H1 (cell line): ENCODE data around the gene MAP3K1. TPM values are rescaled to one million over a fixed set of nuclear protein-coding genes. Genes with fewer than 3 reads are reported as not detected.

Experiments
- BRCA1 ChIP-seq: IDR thresholded peaks from 2 replicates; pipeline ENCODE4 v1.6.1; 2012; ENCODE audit warnings: low read depth, low read length, improper control_type of control experiment
- EZH2 ChIP-seq: fragments of 200-600 bp; sonication (generic); IDR thresholded peaks from 2 replicates; pipeline ENCODE4 v1.7.1; 2012; ENCODE audit warnings: low read depth, mild to moderate bottlenecking, moderate library complexity, low read length, inconsistent platforms; ENCODE audit not compliant: severe bottlenecking
- KDM5A ChIP-seq: fragments of 200-600 bp; IDR thresholded peaks from 2 replicates; pipeline ENCODE4 v1.7.1; 2012; ENCODE audit warnings: mild to moderate bottlenecking, low read length, inconsistent platforms, mixed read lengths
- POU5F1 ChIP-seq: IDR thresholded peaks from 2 replicates; pipeline ENCODE4 v1.6.1; 2011; ENCODE audit warnings: low read depth, mild to moderate bottlenecking, low read length, moderate library complexity
- RAD21 ChIP-seq, 2 experiments: IDR thresholded peaks in 1 of 2; conservative IDR thresholded peaks in 1 of 2; 2 replicates each; pipeline ENCODE4 v1.6.1; 2011; ENCODE audit warnings: low read depth in 2 of 2, low read length in 2 of 2, improper control_type of control experiment in 1 of 2, inconsistent platforms in 1 of 2, mild to moderate bottlenecking in 1 of 2, moderate library complexity in 1 of 2
- RFX5 ChIP-seq: IDR thresholded peaks from 2 replicates; pipeline ENCODE4 v1.6.1; 2011; ENCODE audit warnings: low read depth, low read length, improper control_type of control experiment, borderline replicate concordance
- SIN3A ChIP-seq, 2 experiments: IDR thresholded peaks in 1 of 2; conservative IDR thresholded peaks in 1 of 2; 2 replicates each; pipeline ENCODE4 v1.6.1; 2011 to 2012; ENCODE audit warnings: low read length in 2 of 2, improper control_type of control experiment in 1 of 2, low read depth in 1 of 2, mild to moderate bottlenecking in 1 of 2
- SP4 ChIP-seq: IDR thresholded peaks from 2 replicates; pipeline ENCODE4 v1.6.1; 2012; ENCODE audit warnings: low read length, inconsistent platforms
- TAF1 ChIP-seq: IDR thresholded peaks from 2 replicates; pipeline ENCODE4 v1.6.1; 2011; ENCODE audit warnings: mild to moderate bottlenecking, low read depth, low read length
- TCF12 ChIP-seq: IDR thresholded peaks from 2 replicates; pipeline ENCODE4 v1.6.1; 2011; ENCODE audit warnings: low read depth, mild to moderate bottlenecking, low read length
- polyA plus RNA-seq, 7 experiments: library from polyadenylated mRNA; depleted of rRNA in 3 of 7; stranded (reverse) in 5 of 7; unstranded in 2 of 7; fragments of >200 nt in 5 of 7; fragments of 200-250 nt in 2 of 7; gene quantifications; 1 replicate in 5 of 7; 2 replicates in 1 of 7; 4 replicates in 1 of 7; pipeline versions ENCODE4 v1.2.1 to v1.2.3, GENCODE V29; 2011 to 2013; ENCODE audit warnings: missing spikeins in 2 of 7, mixed read lengths in 2 of 7
- total RNA-seq: library from RNA; stranded (reverse); fragmentation: NEBNext Ultra II Directional; extraction: Animal tissue kit (Norgen Biotek cat#: 25700); gene quantifications from 2 replicates; pipeline ENCODE4 v1.2.1, GENCODE V29; 2021
- TF ChIP-seq, protein P1 (sequence below): fragments of 300-600 bp; sonication (generic); IDR thresholded peaks from 2 replicates; pipeline ENCODE4 v1.7.1; 2012; ENCODE audit warnings: low read length, moderate library complexity, mild to moderate bottlenecking, inconsistent platforms; ENCODE audit not compliant: insufficient replicate concordance

MAP3K1 gene
- total and polyA plus RNA-seq, 2 of the 8 experiments (the other 6 are each of a cell fraction or from before 2014, with no cell fraction given), result 3.9 to 11.8 TPM

DNA sequence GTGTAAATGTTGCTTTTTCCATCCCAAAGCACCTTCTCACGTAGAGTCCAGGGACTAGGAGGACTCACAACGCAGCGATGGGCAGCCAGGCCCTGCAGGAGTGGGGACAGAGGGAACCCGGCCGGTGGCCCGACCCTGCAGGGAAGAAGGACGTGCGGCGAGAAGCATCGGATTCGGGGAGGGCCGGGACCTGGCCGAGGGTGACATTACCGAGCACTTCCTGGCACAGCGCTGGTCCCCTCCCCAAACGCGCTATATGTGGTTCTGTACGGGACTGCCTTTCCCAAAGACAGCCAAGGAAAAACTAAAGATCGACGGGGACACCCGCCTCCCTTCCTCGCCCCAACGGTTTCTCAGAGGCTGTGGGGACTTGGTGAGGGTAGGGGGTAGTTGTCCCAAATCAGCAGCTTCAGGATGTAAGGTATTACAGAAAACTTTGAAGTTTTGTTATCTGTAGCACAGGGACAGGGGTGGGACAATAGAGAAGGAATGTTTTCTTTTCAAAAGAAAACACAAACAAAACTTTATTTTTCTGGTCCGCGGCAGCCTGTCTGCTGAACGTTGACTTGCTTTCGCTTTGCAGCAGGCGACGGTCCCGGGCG lies 887 bp upstream of the MAP3K1 start (continued):
- TF ChIP-seq, protein P1, sequence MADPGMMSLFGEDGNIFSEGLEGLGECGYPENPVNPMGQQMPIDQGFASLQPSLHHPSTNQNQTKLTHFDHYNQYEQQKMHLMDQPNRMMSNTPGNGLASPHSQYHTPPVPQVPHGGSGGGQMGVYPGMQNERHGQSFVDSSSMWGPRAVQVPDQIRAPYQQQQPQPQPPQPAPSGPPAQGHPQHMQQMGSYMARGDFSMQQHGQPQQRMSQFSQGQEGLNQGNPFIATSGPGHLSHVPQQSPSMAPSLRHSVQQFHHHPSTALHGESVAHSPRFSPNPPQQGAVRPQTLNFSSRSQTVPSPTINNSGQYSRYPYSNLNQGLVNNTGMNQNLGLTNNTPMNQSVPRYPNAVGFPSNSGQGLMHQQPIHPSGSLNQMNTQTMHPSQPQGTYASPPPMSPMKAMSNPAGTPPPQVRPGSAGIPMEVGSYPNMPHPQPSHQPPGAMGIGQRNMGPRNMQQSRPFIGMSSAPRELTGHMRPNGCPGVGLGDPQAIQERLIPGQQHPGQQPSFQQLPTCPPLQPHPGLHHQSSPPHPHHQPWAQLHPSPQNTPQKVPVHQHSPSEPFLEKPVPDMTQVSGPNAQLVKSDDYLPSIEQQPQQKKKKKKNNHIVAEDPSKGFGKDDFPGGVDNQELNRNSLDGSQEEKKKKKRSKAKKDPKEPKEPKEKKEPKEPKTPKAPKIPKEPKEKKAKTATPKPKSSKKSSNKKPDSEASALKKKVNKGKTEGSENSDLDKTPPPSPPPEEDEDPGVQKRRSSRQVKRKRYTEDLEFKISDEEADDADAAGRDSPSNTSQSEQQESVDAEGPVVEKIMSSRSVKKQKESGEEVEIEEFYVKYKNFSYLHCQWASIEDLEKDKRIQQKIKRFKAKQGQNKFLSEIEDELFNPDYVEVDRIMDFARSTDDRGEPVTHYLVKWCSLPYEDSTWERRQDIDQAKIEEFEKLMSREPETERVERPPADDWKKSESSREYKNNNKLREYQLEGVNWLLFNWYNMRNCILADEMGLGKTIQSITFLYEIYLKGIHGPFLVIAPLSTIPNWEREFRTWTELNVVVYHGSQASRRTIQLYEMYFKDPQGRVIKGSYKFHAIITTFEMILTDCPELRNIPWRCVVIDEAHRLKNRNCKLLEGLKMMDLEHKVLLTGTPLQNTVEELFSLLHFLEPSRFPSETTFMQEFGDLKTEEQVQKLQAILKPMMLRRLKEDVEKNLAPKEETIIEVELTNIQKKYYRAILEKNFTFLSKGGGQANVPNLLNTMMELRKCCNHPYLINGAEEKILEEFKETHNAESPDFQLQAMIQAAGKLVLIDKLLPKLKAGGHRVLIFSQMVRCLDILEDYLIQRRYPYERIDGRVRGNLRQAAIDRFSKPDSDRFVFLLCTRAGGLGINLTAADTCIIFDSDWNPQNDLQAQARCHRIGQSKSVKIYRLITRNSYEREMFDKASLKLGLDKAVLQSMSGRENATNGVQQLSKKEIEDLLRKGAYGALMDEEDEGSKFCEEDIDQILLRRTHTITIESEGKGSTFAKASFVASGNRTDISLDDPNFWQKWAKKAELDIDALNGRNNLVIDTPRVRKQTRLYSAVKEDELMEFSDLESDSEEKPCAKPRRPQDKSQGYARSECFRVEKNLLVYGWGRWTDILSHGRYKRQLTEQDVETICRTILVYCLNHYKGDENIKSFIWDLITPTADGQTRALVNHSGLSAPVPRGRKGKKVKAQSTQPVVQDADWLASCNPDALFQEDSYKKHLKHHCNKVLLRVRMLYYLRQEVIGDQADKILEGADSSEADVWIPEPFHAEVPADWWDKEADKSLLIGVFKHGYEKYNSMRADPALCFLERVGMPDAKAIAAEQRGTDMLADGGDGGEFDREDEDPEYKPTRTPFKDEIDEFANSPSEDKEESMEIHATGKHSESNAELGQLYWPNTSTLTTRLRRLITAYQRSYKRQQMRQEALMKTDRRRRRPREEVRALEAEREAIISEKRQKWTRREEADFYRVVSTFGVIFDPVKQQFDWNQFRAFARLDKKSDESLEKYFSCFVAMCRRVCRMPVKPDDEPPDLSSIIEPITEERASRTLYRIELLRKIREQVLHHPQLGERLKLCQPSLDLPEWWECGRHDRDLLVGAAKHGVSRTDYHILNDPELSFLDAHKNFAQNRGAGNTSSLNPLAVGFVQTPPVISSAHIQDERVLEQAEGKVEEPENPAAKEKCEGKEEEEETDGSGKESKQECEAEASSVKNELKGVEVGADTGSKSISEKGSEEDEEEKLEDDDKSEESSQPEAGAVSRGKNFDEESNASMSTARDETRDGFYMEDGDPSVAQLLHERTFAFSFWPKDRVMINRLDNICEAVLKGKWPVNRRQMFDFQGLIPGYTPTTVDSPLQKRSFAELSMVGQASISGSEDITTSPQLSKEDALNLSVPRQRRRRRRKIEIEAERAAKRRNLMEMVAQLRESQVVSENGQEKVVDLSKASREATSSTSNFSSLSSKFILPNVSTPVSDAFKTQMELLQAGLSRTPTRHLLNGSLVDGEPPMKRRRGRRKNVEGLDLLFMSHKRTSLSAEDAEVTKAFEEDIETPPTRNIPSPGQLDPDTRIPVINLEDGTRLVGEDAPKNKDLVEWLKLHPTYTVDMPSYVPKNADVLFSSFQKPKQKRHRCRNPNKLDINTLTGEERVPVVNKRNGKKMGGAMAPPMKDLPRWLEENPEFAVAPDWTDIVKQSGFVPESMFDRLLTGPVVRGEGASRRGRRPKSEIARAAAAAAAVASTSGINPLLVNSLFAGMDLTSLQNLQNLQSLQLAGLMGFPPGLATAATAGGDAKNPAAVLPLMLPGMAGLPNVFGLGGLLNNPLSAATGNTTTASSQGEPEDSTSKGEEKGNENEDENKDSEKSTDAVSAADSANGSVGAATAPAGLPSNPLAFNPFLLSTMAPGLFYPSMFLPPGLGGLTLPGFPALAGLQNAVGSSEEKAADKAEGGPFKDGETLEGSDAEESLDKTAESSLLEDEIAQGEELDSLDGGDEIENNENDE, result no peak
- TF ChIP-seq RAD21 (IDR thresholded peaks at IDR 0.05 in 1 of 2, conservative IDR thresholded peaks at IDR 0.05 in 1 of 2; ENCODE audit: low read depth in 2 of 2, low read length in 2 of 2) (no peak; a peak in 1 of 4 replicates), SIN3A (conservative IDR thresholded peaks at IDR 0.05 in 1 of 2, IDR thresholded peaks at IDR 0.05 in 1 of 2; ENCODE audit: low read depth in 1 of 2, low read length in 2 of 2) (peak; percentile 13 to 65; a peak in 1 of 4 replicates), POU5F1 (no peak), TAF1 (no peak; the same call in 1 of the 2 replicates), BRCA1 (no peak), KDM5A (no peak), TCF12 (no peak), EZH2 (peak; percentile 43), RFX5 (no peak), SP4 (no peak)
